Activated CD4-positive, alpha-beta T cell treated with anti-CD3 and anti-CD28 coated beads, Interleukin-2, amount 50 U/mL, for 1 hour (primary cell): ENCODE measurements around the gene SPOCK1.

Experiments
- DNase-seq: peaks from one replicate; pipeline ENCODE4 v3.0.0-alpha.2; 2020

The SPOCK1 gene

GRCh38 chr5:137439645-137440044, 59.5 kb downstream of the SPOCK1 start:
- DNase-seq: no peak

DNA sequence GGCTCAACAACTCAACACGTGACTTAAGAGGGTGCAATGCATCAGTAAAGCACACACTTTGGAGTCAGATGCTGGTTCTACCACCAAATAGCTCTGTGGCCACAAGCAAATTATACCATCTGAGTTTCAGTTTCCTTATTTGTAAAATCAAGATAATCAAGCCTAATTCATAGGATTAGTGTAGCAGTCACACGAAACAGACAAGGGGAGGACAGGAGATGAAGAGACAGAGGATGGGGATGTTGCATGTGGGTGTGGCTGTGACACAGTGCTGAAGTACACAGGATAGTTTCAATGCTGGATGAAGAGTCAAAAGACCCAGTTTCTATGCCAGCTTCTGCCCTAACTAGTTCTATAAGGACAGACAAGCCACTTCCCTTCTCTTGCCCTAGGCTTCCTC, 60.2 kb downstream of the SPOCK1 start:
- no peak for DNase-seq

DNA sequence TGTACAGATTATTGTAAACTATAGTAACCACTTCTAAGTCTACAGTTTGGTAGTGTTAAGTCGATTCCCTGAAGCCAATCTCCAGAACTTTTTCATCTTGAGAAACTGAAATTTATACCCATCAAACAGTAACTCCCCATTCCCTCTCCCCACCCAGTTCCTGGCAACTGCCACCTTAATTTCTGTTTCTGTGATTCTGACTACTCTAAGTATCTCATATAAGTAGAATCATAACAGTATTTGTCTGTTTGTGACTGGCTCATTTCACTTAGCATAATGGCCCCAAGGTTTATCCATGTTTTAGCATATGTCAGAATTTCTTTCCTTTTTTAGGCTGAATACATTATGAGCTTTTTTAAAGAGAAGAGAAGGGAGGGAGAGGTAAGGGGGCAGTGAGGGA, 61.4 kb downstream of the SPOCK1 start:
- no peak for DNase-seq

DNA sequence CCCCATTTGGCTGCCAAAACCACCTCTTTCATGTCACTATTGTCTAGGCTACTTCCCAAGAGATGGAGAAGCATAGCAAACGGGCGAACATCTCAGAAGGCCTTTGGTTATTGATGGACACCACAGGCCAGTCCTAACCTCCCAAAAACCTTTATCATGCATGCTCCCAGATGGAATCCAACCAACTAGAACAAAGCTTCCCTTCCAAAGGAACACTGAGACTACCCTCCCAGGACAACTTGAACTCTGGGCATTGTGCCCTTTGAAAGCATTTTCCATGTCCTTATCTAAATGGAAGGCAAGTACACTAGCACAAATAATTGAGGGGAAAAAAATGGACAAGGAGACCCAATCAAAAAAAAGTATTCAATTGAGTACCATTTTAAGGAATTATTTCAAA, 65.6 kb downstream of the SPOCK1 start:
- no peak for DNase-seq

GRCh38 chr5:137432376-137432775, 66.8 kb downstream of the SPOCK1 start:
- DNase-seq: no peak

DNA sequence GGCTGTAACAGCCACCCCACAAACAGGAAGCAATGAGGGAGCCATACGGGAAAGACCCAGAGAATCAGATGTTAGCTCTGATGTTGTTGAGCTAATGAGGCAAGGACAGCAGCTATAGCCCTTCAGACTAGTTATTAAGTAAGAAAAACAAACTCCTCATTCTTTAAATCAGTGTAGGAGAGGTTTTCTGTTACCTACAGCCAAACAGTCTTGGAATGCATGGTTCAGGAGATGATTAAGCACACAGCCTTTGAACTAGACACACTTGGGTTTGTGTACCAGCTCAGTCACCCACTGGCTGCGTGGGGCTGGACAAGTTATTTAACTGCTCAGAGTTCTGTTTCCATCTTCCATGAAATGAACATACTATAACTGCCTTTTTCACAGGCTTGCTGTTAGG, 68.1 kb downstream of the SPOCK1 start:
- DNase-seq: no peak

DNA sequence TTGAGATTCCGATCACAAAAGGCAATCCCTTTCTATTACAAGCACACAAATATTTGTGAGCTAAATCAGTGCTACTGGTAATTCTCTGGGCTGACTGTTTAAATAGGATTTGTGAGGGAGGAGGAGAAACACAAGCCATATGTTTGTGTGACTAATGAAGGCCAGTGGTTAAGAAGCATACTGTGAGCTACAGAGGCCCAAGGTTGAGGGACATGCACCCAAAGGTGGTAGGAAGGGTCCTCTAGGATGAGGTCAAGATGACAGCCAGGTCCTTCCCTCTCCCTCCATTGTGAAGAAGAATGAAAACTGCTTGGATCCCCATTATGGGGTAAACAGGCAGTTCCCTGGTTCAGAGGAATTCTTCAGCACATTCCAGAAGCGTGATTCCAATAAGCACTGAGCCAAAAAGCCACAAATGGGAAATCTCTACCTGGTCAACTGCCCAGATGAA, 83.9 kb downstream of the SPOCK1 start:
- no peak for DNase-seq

GRCh38 chr5:137414112-137414755, 84.9 kb downstream of the SPOCK1 start:
- DNase-seq: no peak

GRCh38 chr5:137412136-137412535, 87.0 kb downstream of the SPOCK1 start:
- no peak for DNase-seq

DNA sequence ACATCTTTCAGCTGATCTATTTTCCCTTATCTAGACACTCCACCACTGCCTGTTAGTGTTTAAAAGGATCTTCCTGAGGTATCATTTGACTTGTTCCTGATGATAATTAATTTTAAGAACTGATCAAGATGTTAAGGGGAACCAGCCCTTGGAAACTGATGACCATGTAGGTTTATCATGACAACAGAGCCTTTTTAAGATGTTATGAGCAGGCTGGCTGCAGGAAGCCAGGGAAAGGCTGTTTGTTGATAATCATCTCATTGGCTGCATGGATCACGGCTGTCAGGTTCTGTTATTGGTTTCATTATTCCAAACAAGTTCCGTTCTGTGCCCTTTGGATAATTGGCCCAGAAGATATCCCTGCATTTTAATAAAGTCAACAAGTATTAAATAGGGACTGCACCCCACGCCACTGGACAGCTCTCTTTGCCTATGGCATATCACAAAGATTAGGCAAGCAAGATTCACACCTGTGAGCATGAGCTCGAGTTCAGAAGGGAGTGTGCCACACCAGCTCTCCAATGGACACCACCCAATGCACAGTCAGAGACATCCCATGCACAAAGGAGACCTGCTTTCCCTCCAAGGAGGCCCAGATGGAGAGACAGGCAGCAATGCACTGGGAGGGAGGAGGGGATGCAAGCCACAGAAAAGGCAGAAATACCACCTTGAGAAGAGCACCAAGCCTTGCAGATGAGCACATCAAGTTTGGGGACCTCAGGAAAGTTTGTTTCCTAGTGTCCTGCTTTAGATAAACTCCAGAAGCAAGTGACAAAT, 88.7 kb downstream of the SPOCK1 start:
- DNase-seq: no peak

DNA sequence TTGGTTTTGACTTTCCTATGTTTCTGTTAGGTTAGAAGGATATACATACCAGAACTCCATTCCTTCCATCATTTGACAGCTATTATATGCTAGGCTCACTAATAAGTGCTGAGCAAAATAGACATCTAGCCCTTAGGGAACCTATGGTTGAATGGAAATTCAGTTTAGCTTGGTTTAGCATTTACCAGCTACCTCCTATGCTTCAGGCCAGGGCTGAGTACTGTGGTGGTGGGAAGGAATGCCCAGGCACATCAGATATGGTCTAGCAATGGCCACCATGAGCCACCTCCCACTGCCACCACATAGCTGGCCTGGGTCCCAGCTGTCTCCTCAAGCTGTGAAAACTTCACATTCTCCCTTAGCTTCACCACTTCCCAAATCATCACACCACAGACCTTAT, 89.4 kb downstream of the SPOCK1 start:
- no peak for DNase-seq

- DNase-seq: no peak
These were observed 92.0 kb downstream of the SPOCK1 start for GRCh38 chr5:137407090-137407489.

DNA sequence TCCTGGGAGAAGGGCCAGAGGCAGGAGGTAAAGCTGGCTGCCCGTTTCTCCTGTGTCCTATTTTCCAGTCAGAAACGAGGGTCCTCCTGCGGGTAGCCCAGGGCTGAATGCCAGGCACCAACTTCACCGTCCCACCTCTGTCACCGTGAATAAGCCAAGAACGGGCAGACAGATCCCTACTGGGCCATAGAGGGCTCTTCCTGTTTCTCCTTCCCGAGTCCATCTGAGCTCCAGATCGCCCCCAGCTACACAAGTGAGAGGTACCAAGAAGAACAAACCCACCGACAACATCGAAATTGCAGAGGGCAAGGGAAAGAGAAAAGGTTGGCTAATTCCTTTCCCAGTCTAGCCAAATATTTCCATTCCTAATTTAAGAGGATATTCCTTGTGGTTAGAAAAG, 93.7 kb downstream of the SPOCK1 start:
- DNase-seq: no peak

- no peak for DNase-seq
These were observed 95.3 kb downstream of the SPOCK1 start for GRCh38 chr5:137403869-137404268.

- no peak for DNase-seq
These were observed 96.5 kb downstream of the SPOCK1 start for GRCh38 chr5:137402436-137403187.

DNA sequence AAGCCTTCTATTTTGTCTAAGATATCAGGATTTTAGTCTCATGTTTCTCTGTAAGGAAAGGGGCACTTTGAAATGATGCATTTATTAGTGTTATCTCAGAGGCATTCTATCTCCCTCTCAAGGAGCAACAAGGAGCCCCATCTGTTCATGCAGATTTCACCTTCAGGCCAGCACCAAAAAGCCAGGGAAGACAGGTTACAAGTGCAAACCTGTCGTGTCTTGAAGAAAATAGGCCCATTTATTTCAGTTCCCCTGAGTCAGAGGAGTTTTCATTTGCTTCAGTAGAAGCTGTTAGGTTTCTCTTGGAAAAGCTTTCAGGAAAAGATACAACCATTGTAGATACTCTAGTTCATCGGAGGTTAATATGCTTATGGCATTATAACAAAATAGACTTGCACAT, 97.2 kb downstream of the SPOCK1 start:
- DNase-seq: no peak

DNA sequence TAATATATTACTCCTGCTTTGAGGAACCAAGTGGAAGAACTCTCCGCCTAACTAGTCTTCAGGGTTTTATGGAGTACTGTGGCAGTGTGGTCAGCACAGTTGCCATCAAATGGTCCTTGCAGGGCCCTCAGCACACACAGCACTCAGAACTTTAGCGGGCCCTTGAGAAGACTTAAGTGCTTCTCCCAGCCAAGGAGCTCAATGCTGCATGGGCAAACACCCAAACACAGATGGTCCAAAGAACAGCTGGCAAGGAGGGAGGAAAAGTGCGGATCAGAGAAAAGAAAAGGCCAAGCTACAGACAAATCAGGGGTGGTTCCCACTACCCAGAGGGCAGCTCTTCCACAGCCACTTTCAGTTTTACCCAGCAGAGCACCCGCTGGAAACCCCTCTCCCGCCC, 98.6 kb downstream of the SPOCK1 start:
- no peak for DNase-seq

DNA sequence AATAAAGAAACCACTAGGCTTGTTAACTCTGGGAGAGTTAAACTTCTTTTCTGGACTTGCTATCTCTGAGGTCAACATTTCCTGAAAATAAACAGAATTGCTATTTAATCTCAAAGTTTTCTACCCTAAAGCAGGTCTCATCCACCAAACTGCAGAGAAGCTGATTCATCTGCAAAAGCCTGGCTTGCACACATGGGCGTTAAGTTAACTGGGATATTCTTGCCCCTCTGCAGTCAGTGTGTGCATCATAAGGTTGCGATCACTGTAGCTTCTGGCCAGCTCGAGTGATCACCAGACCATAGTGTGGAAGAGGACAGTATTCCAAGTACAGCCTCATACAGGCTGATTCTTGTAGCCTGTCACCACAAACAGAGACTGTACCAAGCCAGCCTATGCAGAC, 99.2 kb downstream of the SPOCK1 start:
- DNase-seq: no peak

DNA sequence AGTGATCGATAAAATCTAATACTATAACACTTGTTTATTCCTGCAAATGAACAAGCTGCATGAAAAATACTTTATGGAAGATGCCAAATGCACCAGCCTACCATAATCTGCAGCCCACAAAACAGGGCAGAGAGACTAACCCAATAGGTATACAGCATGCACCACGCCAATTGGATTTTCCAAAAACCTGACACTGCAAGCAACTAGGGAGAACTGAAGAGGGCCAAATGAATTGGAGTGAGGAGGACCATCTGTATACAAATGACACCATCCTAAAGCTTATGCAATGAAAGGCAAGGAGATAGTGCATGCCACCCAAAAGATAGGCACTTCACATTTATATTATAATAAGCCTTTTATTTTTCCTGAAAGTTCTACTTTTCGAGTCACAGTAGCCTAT, 100.4 kb downstream of the SPOCK1 start:
- no peak for DNase-seq

GRCh38 chr5:137398154-137398553, 101.0 kb downstream of the SPOCK1 start:
- no peak for DNase-seq

GRCh38 chr5:137395011-137395755, 103.9 kb downstream of the SPOCK1 start:
- no peak for DNase-seq

DNA sequence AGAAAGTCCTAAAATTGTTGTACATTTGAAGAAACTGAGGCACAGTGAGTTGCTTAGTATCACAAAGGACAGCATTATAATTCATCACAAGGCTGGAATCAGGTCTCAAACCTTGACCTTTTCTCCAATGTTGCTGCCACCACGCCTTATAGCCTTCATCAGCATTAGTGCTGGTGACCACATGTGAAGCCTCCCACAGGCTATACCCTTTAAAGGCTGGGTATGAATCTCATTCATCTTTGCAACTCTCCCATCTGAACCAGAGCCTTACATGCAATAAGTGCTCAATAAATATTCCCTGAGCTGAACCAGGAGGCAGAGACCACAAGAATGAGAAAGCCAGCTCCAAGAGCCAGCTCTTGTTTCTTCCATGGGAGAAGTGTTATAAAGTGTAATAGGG, 104.7 kb downstream of the SPOCK1 start:
- no peak for DNase-seq
